HL-60 (cell line): ENCODE measurements around the gene ZNF439.

Source experiments
- GABPA ChIP-seq: IDR thresholded peaks from 2 replicates; pipeline ENCODE4 v1.6.1; 2012; ENCODE audit warnings: low read depth
- POLR2AphosphoS5 ChIP-seq: IDR thresholded peaks from 2 replicates; pipeline ENCODE4 v1.6.1; 2012; ENCODE audit warnings: low read depth
- SPI1 ChIP-seq: IDR thresholded peaks from 2 replicates; pipeline ENCODE4 v1.6.1; 2012; ENCODE audit warnings: low read depth, mild to moderate bottlenecking, borderline replicate concordance
- TF ChIP-seq, protein P1 (sequence below): IDR thresholded peaks from one replicate; pipeline ENCODE4 v1.5.1; 2011; ENCODE audit warnings: low read length, control low read depth, inconsistent platforms; ENCODE audit not compliant: insufficient read depth
- TF ChIP-seq, protein P2 (sequence below): IDR thresholded peaks from 2 replicates; pipeline ENCODE4 v1.6.1; 2012; ENCODE audit warnings: low read depth; ENCODE audit not compliant: insufficient replicate concordance

DNA sequence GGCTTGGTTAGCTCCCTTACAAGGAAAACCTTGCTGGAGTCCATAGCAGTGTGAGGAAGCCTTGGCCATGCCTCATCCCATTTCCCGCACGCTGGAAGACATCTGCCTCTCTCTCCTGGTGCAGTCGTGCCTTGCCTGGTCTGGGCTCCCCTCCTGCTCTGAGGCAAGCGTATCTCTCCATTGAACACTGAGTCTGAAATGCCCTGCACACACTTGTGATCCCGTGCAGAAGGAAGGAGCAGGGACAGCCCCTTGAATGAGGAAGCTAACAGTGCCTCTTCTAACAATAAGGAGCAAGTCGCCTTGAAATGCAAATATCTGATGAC is 34.9 kb upstream of the ZNF439 start:
- TF ChIP-seq, protein P1, sequence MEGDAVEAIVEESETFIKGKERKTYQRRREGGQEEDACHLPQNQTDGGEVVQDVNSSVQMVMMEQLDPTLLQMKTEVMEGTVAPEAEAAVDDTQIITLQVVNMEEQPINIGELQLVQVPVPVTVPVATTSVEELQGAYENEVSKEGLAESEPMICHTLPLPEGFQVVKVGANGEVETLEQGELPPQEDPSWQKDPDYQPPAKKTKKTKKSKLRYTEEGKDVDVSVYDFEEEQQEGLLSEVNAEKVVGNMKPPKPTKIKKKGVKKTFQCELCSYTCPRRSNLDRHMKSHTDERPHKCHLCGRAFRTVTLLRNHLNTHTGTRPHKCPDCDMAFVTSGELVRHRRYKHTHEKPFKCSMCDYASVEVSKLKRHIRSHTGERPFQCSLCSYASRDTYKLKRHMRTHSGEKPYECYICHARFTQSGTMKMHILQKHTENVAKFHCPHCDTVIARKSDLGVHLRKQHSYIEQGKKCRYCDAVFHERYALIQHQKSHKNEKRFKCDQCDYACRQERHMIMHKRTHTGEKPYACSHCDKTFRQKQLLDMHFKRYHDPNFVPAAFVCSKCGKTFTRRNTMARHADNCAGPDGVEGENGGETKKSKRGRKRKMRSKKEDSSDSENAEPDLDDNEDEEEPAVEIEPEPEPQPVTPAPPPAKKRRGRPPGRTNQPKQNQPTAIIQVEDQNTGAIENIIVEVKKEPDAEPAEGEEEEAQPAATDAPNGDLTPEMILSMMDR, result no peak
- TF ChIP-seq POLR2AphosphoS5 (no peak), SPI1 (no peak), GABPA (no peak)
- TF ChIP-seq, protein P2, sequence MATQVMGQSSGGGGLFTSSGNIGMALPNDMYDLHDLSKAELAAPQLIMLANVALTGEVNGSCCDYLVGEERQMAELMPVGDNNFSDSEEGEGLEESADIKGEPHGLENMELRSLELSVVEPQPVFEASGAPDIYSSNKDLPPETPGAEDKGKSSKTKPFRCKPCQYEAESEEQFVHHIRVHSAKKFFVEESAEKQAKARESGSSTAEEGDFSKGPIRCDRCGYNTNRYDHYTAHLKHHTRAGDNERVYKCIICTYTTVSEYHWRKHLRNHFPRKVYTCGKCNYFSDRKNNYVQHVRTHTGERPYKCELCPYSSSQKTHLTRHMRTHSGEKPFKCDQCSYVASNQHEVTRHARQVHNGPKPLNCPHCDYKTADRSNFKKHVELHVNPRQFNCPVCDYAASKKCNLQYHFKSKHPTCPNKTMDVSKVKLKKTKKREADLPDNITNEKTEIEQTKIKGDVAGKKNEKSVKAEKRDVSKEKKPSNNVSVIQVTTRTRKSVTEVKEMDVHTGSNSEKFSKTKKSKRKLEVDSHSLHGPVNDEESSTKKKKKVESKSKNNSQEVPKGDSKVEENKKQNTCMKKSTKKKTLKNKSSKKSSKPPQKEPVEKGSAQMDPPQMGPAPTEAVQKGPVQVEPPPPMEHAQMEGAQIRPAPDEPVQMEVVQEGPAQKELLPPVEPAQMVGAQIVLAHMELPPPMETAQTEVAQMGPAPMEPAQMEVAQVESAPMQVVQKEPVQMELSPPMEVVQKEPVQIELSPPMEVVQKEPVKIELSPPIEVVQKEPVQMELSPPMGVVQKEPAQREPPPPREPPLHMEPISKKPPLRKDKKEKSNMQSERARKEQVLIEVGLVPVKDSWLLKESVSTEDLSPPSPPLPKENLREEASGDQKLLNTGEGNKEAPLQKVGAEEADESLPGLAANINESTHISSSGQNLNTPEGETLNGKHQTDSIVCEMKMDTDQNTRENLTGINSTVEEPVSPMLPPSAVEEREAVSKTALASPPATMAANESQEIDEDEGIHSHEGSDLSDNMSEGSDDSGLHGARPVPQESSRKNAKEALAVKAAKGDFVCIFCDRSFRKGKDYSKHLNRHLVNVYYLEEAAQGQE, result no peak
